HepG2 (cell line): ENCODE results near the gene PROX1. TPM values are rescaled to one million over a fixed set of nuclear protein-coding genes. Genes with fewer than 3 reads are reported as not detected.

Source experiments
- CREB1 ChIP-seq, 2 experiments: fragments of 450-650 bp in 1 of 2; IDR thresholded peaks; 2 replicates each; pipeline ENCODE4 v1.6.1; 2016 to 2017; ENCODE audit warnings: control low read depth in 1 of 2, mild to moderate bottlenecking in 1 of 2, missing compliant biosample characterization in 1 of 2, missing genetic modification characterization in 1 of 2
- EP300 ChIP-seq, 3 experiments: sonication (generic) in 1 of 3; formaldehyde crosslinking in 1 of 3; IDR thresholded peaks; 2 replicates each; pipeline versions ENCODE4 v1.5.1 to v1.6.1; 2011 to 2020; ENCODE audit warnings: low read depth in 2 of 3, low read length in 2 of 3, borderline replicate concordance in 1 of 3, improper control_type of control experiment in 1 of 3, mild to moderate bottlenecking in 1 of 3, missing genetic modification reagents in 1 of 3, moderate library complexity in 1 of 3
- HOXD1 ChIP-seq: sonication (generic); formaldehyde crosslinking; IDR thresholded peaks from 2 replicates; pipeline ENCODE4 v1.5.0; 2020; ENCODE audit warnings: missing genetic modification reagents
- JUND ChIP-seq: sonication (generic); formaldehyde crosslinking; IDR thresholded peaks from 2 replicates; pipeline ENCODE4 v1.8.0; 2022; ENCODE audit warnings: mild to moderate bottlenecking, missing genetic modification reagents
- KAT2B ChIP-seq: fragments of 150-350 bp; IDR thresholded peaks from 2 replicates; pipeline ENCODE4 v1.6.1; 2014; ENCODE audit warnings: low read depth, low read length, borderline replicate concordance
- MXI1 ChIP-seq: IDR thresholded peaks from 3 replicates; pipeline ENCODE4 v1.6.1; 2012; ENCODE audit warnings: low read depth, low read length, inconsistent platforms, borderline replicate concordance
- NFIC ChIP-seq: IDR thresholded peaks from 2 replicates; pipeline ENCODE4 v1.6.1; 2012; ENCODE audit warnings: mild to moderate bottlenecking, low read length, inconsistent platforms
- NRL ChIP-seq: sonication (generic); formaldehyde crosslinking; IDR thresholded peaks from 2 replicates; pipeline ENCODE4 v1.5.0; 2020; ENCODE audit warnings: missing genetic modification reagents, mild to moderate bottlenecking, moderate library complexity, borderline replicate concordance
- PITX1 ChIP-seq: sonication (generic); formaldehyde crosslinking; IDR thresholded peaks from 2 replicates; pipeline ENCODE4 v1.5.1; 2020; ENCODE audit warnings: mild to moderate bottlenecking, missing genetic modification reagents
- ZC3H13 ChIP-seq: sonication (generic); formaldehyde crosslinking; IDR thresholded peaks from 2 replicates; pipeline ENCODE4 v1.8.1; 2023; ENCODE audit warnings: mild to moderate bottlenecking, missing genetic modification reagents, moderate library complexity
- ZKSCAN5 ChIP-seq: sonication (generic); formaldehyde crosslinking; IDR thresholded peaks from 2 replicates; pipeline ENCODE4 v1.5.1; 2020; ENCODE audit warnings: mild to moderate bottlenecking, missing genetic modification reagents
- ZNF10 ChIP-seq: sonication (generic); formaldehyde crosslinking; IDR thresholded peaks from 2 replicates; pipeline ENCODE4 v1.4.0; 2020; ENCODE audit warnings: mild to moderate bottlenecking, low read depth, missing genetic modification reagents, borderline replicate concordance
- ZNF337 ChIP-seq: sonication (generic); formaldehyde crosslinking; IDR thresholded peaks from 2 replicates; pipeline ENCODE4 v1.5.1; 2020; ENCODE audit warnings: missing genetic modification reagents, low read depth, mild to moderate bottlenecking, borderline replicate concordance
- ZNF776 ChIP-seq: sonication (generic); formaldehyde crosslinking; IDR thresholded peaks from 2 replicates; pipeline ENCODE4 v1.4.0; 2020; ENCODE audit warnings: mild to moderate bottlenecking, missing genetic modification reagents
- ZSCAN20 ChIP-seq: sonication (generic); formaldehyde crosslinking; IDR thresholded peaks from 2 replicates; pipeline ENCODE4 v1.4.0; 2020; ENCODE audit warnings: missing genetic modification reagents, mild to moderate bottlenecking, borderline replicate concordance
- polyA plus RNA-seq, 8 experiments: library from polyadenylated mRNA; depleted of rRNA in 3 of 8; stranded (reverse) in 7 of 8; unstranded in 1 of 8; fragments of >200 nt; fragmentation: Illumina TruSeq in 4 of 8; extraction: Trizol in 4 of 8; gene quantifications; 2 replicates each; pipeline versions ENCODE4 v1.2.1 to v1.2.3, GENCODE V29; 2011 to 2016; ENCODE audit warnings: low read depth in 4 of 8, missing spikeins in 1 of 8, mixed read lengths in 1 of 8; ENCODE audit not compliant: insufficient read depth in 1 of 8
- total RNA-seq, 5 experiments: library from RNA; depleted of rRNA; stranded (reverse); fragments of >200 nt; fragmentation: Illumina TruSeq; extraction: Trizol; gene quantifications; 2 replicates each; pipeline ENCODE4 v1.2.3, GENCODE V29; 2016; ENCODE audit warnings: low read depth in 1 of 5
- TF ChIP-seq, protein P1 (sequence below): sonication (generic); formaldehyde crosslinking; IDR thresholded peaks from 2 replicates; pipeline ENCODE4 v1.4.0; 2020; ENCODE audit warnings: missing genetic modification reagents
- TF ChIP-seq, protein P2 (sequence below): sonication (generic); formaldehyde crosslinking; IDR thresholded peaks from 2 replicates; pipeline ENCODE4 v1.8.1; 2023; ENCODE audit warnings: missing genetic modification reagents, inconsistent platforms, borderline replicate concordance
- TF ChIP-seq, protein P3 (sequence below): sonication (generic); formaldehyde crosslinking; IDR thresholded peaks from 2 replicates; pipeline ENCODE4 v1.4.0; 2020; ENCODE audit warnings: missing genetic modification reagents
- TF ChIP-seq, protein P4 (sequence below): fragments of 450-650 bp; IDR thresholded peaks from 2 replicates; pipeline ENCODE4 v1.6.1; 2017
- TF ChIP-seq, protein P5 (sequence below): sonication (generic); formaldehyde crosslinking; IDR thresholded peaks from 2 replicates; pipeline ENCODE4 v1.5.0; 2020; ENCODE audit warnings: missing genetic modification reagents, mild to moderate bottlenecking, borderline replicate concordance

The PROX1 gene
- total and polyA plus RNA-seq, 2 of the 13 experiments (the other 11 are each of a cell fraction or from before 2014, with no cell fraction given), result 12.3 to 30.2 TPM

DNA sequence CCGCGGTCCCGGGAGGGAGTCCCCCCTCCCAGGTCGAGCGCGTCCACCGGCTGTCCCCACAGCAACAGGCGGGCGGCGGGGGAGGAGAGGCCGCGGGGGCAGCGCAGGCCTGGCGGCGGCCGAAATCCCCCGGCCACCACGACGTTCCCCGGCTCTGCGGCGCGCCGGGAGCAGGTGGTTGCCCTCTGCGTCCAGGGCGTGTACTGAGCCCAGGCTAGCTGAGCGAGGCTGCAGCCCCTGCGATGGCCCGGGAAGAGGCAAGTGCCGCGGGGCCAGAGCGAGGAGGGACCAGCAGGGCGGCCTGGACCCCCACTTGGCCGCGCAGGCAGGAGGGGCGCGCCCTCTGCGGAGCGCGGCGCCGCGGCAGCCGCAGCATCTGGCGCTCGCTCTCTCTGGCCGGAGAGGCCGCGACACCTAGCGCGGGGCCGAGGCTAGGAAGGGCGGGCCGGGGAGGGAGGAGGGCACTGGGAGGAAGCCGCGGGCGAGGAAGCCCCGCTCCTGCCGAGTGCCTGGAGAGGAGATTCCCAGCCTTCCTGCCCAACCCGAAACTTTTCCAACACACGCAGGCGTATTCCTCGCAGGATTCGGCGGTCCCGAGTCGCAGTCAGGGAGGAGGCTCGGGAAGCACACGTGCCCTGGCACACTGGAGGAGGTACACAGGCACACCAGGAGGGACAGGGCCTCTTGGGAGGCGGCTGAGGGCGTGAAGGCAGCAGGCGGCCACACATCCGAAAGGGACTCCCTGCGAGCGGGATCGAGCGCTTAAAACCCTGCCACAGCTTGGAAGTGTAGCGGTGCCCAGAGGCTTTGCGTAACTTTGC lies 4.9 kb upstream of the PROX1 start (continued):
- no peak for TF ChIP-seq ZNF10 (CRISPR knock-in tag)
- TF ChIP-seq ZKSCAN5 (CRISPR knock-in tag), result no peak
- no peak for TF ChIP-seq ZNF337
- TF ChIP-seq, protein P1, sequence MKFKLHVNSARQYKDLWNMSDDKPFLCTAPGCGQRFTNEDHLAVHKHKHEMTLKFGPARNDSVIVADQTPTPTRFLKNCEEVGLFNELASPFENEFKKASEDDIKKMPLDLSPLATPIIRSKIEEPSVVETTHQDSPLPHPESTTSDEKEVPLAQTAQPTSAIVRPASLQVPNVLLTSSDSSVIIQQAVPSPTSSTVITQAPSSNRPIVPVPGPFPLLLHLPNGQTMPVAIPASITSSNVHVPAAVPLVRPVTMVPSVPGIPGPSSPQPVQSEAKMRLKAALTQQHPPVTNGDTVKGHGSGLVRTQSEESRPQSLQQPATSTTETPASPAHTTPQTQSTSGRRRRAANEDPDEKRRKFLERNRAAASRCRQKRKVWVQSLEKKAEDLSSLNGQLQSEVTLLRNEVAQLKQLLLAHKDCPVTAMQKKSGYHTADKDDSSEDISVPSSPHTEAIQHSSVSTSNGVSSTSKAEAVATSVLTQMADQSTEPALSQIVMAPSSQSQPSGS (CRISPR knock-in tag), result 0 out of 2 replicates have a peak, but pooled peaks have one; percentile 15
- TF ChIP-seq, protein P2, sequence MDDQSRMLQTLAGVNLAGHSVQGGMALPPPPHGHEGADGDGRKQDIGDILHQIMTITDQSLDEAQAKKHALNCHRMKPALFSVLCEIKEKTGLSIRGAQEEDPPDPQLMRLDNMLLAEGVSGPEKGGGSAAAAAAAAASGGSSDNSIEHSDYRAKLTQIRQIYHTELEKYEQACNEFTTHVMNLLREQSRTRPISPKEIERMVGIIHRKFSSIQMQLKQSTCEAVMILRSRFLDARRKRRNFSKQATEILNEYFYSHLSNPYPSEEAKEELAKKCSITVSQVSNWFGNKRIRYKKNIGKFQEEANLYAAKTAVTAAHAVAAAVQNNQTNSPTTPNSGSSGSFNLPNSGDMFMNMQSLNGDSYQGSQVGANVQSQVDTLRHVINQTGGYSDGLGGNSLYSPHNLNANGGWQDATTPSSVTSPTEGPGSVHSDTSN (CRISPR knock-in tag), result no peak
- TF ChIP-seq MXI1, result no peak
- 0 out of 2 replicates have a peak, but pooled peaks have one; percentile 53 for TF ChIP-seq HOXD1 (CRISPR knock-in tag)
- TF ChIP-seq PITX1, result no peak
- TF ChIP-seq NFIC, result no peak
- TF ChIP-seq, protein P3, sequence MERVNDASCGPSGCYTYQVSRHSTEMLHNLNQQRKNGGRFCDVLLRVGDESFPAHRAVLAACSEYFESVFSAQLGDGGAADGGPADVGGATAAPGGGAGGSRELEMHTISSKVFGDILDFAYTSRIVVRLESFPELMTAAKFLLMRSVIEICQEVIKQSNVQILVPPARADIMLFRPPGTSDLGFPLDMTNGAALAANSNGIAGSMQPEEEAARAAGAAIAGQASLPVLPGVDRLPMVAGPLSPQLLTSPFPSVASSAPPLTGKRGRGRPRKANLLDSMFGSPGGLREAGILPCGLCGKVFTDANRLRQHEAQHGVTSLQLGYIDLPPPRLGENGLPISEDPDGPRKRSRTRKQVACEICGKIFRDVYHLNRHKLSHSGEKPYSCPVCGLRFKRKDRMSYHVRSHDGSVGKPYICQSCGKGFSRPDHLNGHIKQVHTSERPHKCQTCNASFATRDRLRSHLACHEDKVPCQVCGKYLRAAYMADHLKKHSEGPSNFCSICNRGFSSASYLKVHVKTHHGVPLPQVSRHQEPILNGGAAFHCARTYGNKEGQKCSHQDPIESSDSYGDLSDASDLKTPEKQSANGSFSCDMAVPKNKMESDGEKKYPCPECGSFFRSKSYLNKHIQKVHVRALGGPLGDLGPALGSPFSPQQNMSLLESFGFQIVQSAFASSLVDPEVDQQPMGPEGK (CRISPR knock-in tag), result peak; percentile 40; the same call in 1 of the 2 replicates
- TF ChIP-seq JUND (CRISPR knock-in tag), result no peak
- no peak for TF ChIP-seq KAT2B
- TF ChIP-seq NRL (CRISPR knock-in tag), result 0 out of 2 replicates have a peak, but pooled peaks have one; percentile 58
- TF ChIP-seq, protein P4, sequence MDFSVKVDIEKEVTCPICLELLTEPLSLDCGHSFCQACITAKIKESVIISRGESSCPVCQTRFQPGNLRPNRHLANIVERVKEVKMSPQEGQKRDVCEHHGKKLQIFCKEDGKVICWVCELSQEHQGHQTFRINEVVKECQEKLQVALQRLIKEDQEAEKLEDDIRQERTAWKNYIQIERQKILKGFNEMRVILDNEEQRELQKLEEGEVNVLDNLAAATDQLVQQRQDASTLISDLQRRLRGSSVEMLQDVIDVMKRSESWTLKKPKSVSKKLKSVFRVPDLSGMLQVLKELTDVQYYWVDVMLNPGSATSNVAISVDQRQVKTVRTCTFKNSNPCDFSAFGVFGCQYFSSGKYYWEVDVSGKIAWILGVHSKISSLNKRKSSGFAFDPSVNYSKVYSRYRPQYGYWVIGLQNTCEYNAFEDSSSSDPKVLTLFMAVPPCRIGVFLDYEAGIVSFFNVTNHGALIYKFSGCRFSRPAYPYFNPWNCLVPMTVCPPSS, result no peak
- TF ChIP-seq CREB1 (IDR thresholded peaks at IDR 0.05), result no peak
- no peak for TF ChIP-seq CREB1 (CRISPR knock-in tag; IDR thresholded peaks at IDR 0.05)
- peak; percentile 76; the same call in 1 of the 2 replicates for TF ChIP-seq ZSCAN20
- TF ChIP-seq ZC3H13, result peak; percentile 72; the same call in 1 of the 2 replicates
- TF ChIP-seq EP300 (IDR thresholded peaks at IDR 0.05; ENCODE audit: low read depth in 2 of 2, low read length in 2 of 2), result no peak
- TF ChIP-seq EP300 (CRISPR knock-in tag; IDR thresholded peaks at IDR 0.05; ENCODE audit: borderline replicate concordance), result no peak
- TF ChIP-seq, protein P5, sequence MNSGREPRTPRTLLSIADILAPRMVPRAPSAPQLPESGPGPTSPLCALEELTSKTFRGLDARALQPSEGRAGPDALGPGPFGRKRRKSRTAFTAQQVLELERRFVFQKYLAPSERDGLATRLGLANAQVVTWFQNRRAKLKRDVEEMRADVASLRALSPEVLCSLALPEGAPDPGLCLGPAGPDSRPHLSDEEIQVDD, result peak; percentile 72; the same call in 1 of the 2 replicates
- TF ChIP-seq ZNF776, result peak; percentile 81
